NCI-H2196 treated with DMSO at 0.1 percent for 48 hours (cell line): ENCODE data around the gene FCSK.
"Not testable (repeated sequence)": the region's sequence is repeated elsewhere in the genome, so short reads cannot be mapped to it uniquely, and the experiment has no call there.

Experiments used
- DNase-seq: peaks from one replicate; lab custom pipeline; 2025; ENCODE audit not compliant: unreplicated experiment; lab: John Stamatoyannopoulos, UW

The FCSK gene

GRCh38 chr16:70522216-70523075 lies 68.1 kb downstream of the FCSK start:
- no peak for DNase-seq

GRCh38 chr16:70523076-70523742 lies 68.8 kb downstream of the FCSK start, which contains the start of gene COG4:
Gene COG4 (minus strand): TSS chr16:70523554. CDS start chr16:70523543, 11 bp downstream.
- DNase-seq: peak; percentile 44

- DNase-seq: no peak
Measured at GRCh38 chr16:70523743-70524398, 69.5 kb downstream of the FCSK start, which contains the start of gene SF3B3. Gene SF3B3 (plus strand): TSS chr16:70523816. CDS start chr16:70526657, 2,841 bp downstream.

GRCh38 chr16:70524399-70524825 lies 70.0 kb downstream of the FCSK start:
- DNase-seq: not testable (repeated sequence)

GRCh38 chr16:70526403-70526802 lies 72.0 kb downstream of the FCSK start:
- DNase-seq: no peak

GRCh38 chr16:70527315-70527996 lies 73.1 kb downstream of the FCSK start:
- DNase-seq: no peak

- no peak for DNase-seq
Measured at GRCh38 chr16:70529051-70529777, 74.8 kb downstream of the FCSK start.
